ENCODE results near the gene TPRG1. TPM values are rescaled to one million over a fixed set of nuclear protein-coding genes. Genes with fewer than 3 reads are reported as not detected.

TPRG1 gene
- total RNA-seq, 4 donors from 2014 or later = 2.3 to 14.9 (median 4.1) TPM; not detected in 1

DNA sequence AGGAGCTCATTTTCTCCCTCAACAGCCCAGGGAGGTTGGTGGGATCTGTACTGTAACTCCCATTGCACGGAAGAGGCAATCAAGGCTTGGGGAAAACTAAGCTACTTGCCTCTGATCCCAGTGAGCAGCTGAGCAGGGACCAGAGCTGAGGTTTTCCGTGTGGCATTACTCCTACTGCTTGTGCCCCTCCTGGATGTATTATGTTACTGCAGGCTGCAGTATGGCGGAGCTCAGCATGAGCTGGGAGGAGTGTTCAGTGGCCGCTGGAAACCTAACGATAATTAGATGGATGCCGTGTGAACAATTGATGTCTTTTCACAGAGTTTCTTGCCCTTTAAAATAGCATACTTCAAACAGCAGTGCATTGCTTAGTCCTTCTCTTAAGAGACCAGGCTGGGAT lies 2.0 kb upstream of the TPRG1 start:
- H3K27ac ChIP-seq = no peak overlapping the region
- no peaks in the 10 kb centered on the region for H3K27me3 ChIP-seq
- no peak for DNase-seq
- no peaks in the 10 kb centered on the region for H3K9me3 ChIP-seq
- TF ChIP-seq EP300 (IDR thresholded peaks at IDR 0.05; ENCODE audit: low read depth) (no peak), POLR2AphosphoS5 (IDR thresholded peaks at IDR 0.05) (no peak), POLR2A (IDR thresholded peaks at IDR 0.05) (no peak)
- TF ChIP-seq, protein P1, sequence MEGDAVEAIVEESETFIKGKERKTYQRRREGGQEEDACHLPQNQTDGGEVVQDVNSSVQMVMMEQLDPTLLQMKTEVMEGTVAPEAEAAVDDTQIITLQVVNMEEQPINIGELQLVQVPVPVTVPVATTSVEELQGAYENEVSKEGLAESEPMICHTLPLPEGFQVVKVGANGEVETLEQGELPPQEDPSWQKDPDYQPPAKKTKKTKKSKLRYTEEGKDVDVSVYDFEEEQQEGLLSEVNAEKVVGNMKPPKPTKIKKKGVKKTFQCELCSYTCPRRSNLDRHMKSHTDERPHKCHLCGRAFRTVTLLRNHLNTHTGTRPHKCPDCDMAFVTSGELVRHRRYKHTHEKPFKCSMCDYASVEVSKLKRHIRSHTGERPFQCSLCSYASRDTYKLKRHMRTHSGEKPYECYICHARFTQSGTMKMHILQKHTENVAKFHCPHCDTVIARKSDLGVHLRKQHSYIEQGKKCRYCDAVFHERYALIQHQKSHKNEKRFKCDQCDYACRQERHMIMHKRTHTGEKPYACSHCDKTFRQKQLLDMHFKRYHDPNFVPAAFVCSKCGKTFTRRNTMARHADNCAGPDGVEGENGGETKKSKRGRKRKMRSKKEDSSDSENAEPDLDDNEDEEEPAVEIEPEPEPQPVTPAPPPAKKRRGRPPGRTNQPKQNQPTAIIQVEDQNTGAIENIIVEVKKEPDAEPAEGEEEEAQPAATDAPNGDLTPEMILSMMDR (IDR thresholded peaks at IDR 0.05) = no peak
- no peaks in the 10 kb centered on the region for H3K36me3 ChIP-seq
- in situ Hi-C loops (cut with MboI; ENCODE audit: low pct_ligation_motif_present in 1 of 4, low pct_unique_long_range_greater_than_20kb in 1 of 4, low sequenced_read_pairs in 3 of 4) = no loop called here
- H3K4me1 ChIP-seq = peaks cover 0 to 26% (median 5%) of the 10 kb centered on the region in 4 donors
- WGBS, 2 donors (ENCODE audit: low coverage in 1 of 2) = 93% methylated on average over 6 of the region's 6 CpGs; no CpG with 5 or more reads in 1 of the 2 donors
- intact Hi-C loops (cut with DNase I; ENCODE audit: low total_unique reads) = no loop called here
- H3K4me3 ChIP-seq = no peak overlapping the region

DNA sequence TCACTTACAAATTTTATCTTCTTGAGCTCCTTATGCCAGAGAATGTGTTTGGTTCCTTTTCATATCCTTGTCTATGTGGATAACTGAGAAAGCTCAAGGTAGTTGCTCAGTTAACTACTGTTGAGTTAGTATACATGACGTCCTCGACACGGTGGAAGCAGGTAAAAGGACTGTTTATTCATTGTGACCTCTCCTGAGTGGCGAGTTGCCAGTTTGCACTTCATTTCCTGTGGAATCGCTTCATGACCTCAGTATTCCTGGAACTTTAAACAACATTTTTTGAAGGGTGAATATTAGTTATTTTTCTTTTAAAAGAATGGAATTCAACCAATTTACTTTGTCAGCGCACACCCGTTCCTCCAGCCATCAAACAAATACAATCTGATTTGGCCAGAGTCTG lies 1.2 kb upstream of the TPRG1 start:
- Histone ChIP-seq H3K27me3 (no peaks in the 10 kb centered on the region), H3K4me1 (peaks cover 0 to 19% (median 4%) of the 10 kb centered on the region in 4 donors), H3K36me3 (no peaks in the 10 kb centered on the region), H3K9me3 (no peaks in the 10 kb centered on the region), H3K4me3 (no peak overlapping the region), H3K27ac (no peak overlapping the region)
- WGBS, 2 donors (ENCODE audit: low coverage in 1 of 2) = 40 to 52% methylated on average over 7 of the region's 7 CpGs
- in situ Hi-C loops (cut with MboI; ENCODE audit: low pct_ligation_motif_present in 1 of 4, low pct_unique_long_range_greater_than_20kb in 1 of 4, low sequenced_read_pairs in 3 of 4) (no loop called here), intact Hi-C loops (cut with DNase I; ENCODE audit: low total_unique reads) (no loop called here)
- TF ChIP-seq EP300 (IDR thresholded peaks at IDR 0.05; ENCODE audit: low read depth) (no peak), POLR2A (IDR thresholded peaks at IDR 0.05) (no peak), POLR2AphosphoS5 (IDR thresholded peaks at IDR 0.05) (no peak)
- TF ChIP-seq, protein P1 (IDR thresholded peaks at IDR 0.05) = no peak
- no peak for DNase-seq

DNA sequence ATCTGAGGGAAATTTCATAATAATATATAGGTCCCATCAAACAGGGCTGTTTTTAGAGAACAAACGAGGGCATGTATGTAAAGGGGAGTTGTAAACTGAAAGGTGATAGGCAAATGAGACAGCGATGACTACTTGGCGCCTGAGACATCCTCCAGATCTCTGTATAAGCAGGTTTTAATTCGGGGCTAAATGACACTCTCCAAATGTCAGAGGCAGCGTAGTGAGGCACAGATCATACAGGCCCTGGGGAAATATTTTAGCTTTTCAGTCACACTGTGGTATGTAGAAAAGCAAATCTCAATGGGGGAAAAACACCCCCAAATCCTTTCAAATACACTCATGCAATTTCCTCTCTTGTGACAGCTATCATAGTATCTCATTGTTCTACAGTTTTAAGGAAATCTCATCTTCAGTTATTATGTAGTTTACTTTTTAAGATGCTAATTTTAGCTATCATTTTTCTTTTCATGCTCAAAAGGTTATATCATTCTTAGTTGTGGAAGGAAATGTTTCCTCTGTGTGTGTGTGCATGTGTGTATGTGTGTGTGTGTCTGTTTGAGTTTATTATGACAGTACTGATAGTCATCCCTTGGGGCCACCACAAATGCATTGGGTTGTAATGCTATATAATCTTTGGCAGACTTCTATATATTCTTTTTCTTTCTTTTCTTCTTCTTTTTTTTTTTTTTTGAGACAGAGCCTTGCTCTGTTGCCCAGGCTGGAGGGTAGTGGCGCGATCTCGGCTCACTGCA lies 1.1 kb downstream of the TPRG1 start:
- no peaks in the 10 kb centered on the region for H3K4me1 ChIP-seq
- H3K27me3 ChIP-seq = no peaks in the 10 kb centered on the region
- H3K9me3 ChIP-seq = no peaks in the 10 kb centered on the region
- in situ Hi-C loops (cut with MboI; ENCODE audit: low pct_ligation_motif_present in 1 of 4, low pct_unique_long_range_greater_than_20kb in 1 of 4, low sequenced_read_pairs in 3 of 4) = no loop called here
- no peaks in the 10 kb centered on the region for H3K36me3 ChIP-seq
- 74 to 83% methylated on average over 5 to 8 of the region's 8 CpGs for WGBS, 2 donors (ENCODE audit: low coverage in 1 of 2)
- no peak for DNase-seq
- TF ChIP-seq, protein P1 (IDR thresholded peaks at IDR 0.05) = no peak
- TF ChIP-seq POLR2A (IDR thresholded peaks at IDR 0.05) (no peak), POLR2AphosphoS5 (IDR thresholded peaks at IDR 0.05) (no peak), EP300 (IDR thresholded peaks at IDR 0.05; ENCODE audit: low read depth) (no peak)
- H3K4me3 ChIP-seq = no peak overlapping the region
- intact Hi-C loops (cut with DNase I; ENCODE audit: low total_unique reads) = no loop called here
- H3K27ac ChIP-seq = no peak overlapping the region

DNA sequence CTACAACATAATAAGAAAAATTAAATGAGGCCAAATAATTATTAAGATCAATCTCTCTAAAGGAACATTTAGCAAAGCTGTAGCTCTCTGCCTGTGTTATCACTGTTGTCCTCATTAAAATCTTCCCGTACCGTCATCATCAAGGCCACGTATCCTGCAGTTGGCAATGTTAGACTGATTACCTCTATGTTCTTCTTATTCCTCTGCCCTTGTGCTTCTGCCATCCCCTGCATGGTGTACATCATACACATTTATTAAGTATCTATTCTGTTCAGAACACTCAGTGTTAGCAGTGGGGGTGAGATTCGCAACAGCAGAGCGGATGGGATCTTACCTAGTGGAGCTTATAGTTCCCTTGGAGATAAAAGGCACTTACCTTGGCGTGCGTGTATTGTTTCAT lies 12.8 kb downstream of the TPRG1 start:
- Histone ChIP-seq H3K36me3 (no peaks in the 10 kb centered on the region), H3K9me3 (peaks cover 7 to 8% of the 10 kb centered on the region in 2 donors), H3K27me3 (no peaks in the 10 kb centered on the region), H3K27ac (no peak overlapping the region), H3K4me1 (peaks cover 0 to 12% (median 8%) of the 10 kb centered on the region in 4 donors), H3K4me3 (no peak overlapping the region)
- TF ChIP-seq, protein P1 (IDR thresholded peaks at IDR 0.05) = no peak
- TF ChIP-seq POLR2AphosphoS5 (IDR thresholded peaks at IDR 0.05) (no peak), EP300 (IDR thresholded peaks at IDR 0.05; ENCODE audit: low read depth) (no peak), POLR2A (IDR thresholded peaks at IDR 0.05) (no peak)
- intact Hi-C loops (cut with DNase I; ENCODE audit: low total_unique reads) (no loop called here), in situ Hi-C loops (cut with MboI; ENCODE audit: low pct_ligation_motif_present in 1 of 4, low pct_unique_long_range_greater_than_20kb in 1 of 4, low sequenced_read_pairs in 3 of 4) (no loop called here)
- DNase-seq = no peak
- WGBS, 2 donors (ENCODE audit: low coverage in 1 of 2) = 97 to 98% methylated on average over 4 to 7 of the region's 7 CpGs
